GM12864 (cell line): ENCODE data around the gene SMARCB1.

Experiments used
- DNase-seq: peaks from one replicate; pipeline ENCODE4 v3.0.0-alpha.2; 2011; ENCODE audit warnings: low read depth
- H3K4me3 ChIP-seq: 2 replicates; pipeline ENCODE4 v1.5.1; 2011; ENCODE audit warnings: mild to moderate bottlenecking, low read depth, low read length, control low read depth
- CTCF ChIP-seq: IDR thresholded peaks from 2 replicates; pipeline ENCODE4 v1.5.1; 2011; ENCODE audit warnings: low read depth, mild to moderate bottlenecking, moderate library complexity, low read length, control low read depth, inconsistent platforms; ENCODE audit errors: missing control alignments

The SMARCB1 gene

GRCh38 chr22:23868580-23868979 is 81.8 kb downstream of the SMARCB1 start:
- TF ChIP-seq CTCF: no peak
- no peak for DNase-seq

GRCh38 chr22:23874871-23875270 is 88.1 kb downstream of the SMARCB1 start:
- no peak for TF ChIP-seq CTCF
- H3K4me3 ChIP-seq: no peak overlapping the region
- DNase-seq: no peak

More at GRCh38 chr22:23868580-23868979, 81.8 kb downstream of the SMARCB1 start:
- no peak overlapping the region for H3K4me3 ChIP-seq

GRCh38 chr22:23875801-23876200 is 89.0 kb downstream of the SMARCB1 start:
- TF ChIP-seq CTCF: no peak
- no peak for DNase-seq
- no peak overlapping the region for H3K4me3 ChIP-seq

- TF ChIP-seq CTCF: no peak
- no peak for DNase-seq
- H3K4me3 ChIP-seq: no peak overlapping the region
These were observed 90.8 kb downstream of the SMARCB1 start for GRCh38 chr22:23877566-23877965.

GRCh38 chr22:23878219-23878618 is 91.5 kb downstream of the SMARCB1 start:
- DNase-seq: no peak
- TF ChIP-seq CTCF: no peak

GRCh38 chr22:23882370-23882769 is 95.6 kb downstream of the SMARCB1 start:
- no peak for TF ChIP-seq CTCF
- no peak for DNase-seq

More at GRCh38 chr22:23878219-23878618, 91.5 kb downstream of the SMARCB1 start:
- H3K4me3 ChIP-seq: no peak overlapping the region

DNA sequence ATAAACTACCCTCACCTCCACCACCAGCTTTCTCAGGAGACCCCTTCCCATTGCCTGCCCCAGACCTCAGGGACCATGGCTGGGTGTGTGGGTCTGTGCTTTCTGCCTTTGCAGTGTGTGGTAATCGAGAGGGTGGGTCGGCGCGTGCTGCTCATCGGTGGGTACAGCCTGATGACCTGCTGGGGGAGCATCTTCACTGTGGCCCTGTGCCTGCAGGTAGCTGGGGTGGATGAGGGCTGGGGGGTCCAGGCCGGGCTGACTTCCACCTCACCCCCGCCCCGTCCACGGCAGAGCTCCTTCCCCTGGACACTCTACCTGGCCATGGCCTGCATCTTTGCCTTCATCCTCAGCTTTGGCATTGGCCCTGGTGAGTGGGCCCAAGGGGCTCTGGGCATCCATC is 96.9 kb downstream of the SMARCB1 start:
- TF ChIP-seq CTCF: no peak
- no peak for DNase-seq
- H3K4me3 ChIP-seq: no peak overlapping the region

More at GRCh38 chr22:23882370-23882769, 95.6 kb downstream of the SMARCB1 start:
- no peak overlapping the region for H3K4me3 ChIP-seq
